ENCODE results near the gene DEK.

The DEK gene

GRCh38 chr6:18186033-18186432 lies 78.3 kb downstream of the DEK start:
- peak in 1 of 2 experiments; percentile 2 for DNase-seq (ENCODE audit: low read depth in 1 of 2, low spot score in 1 of 2)
- Histone ChIP-seq H3K27ac (replicated peaks) (peak overlapping the region; percentile 39), H3K27me3 (ENCODE audit: insufficient read depth, poor library complexity, severe bottlenecking) (no peaks in the 10 kb centered on the region), H3K4me3 (replicated peaks; ENCODE audit: insufficient read depth, low read length) (no peak overlapping the region)
- no peak for TF ChIP-seq GABPA (IDR thresholded peaks at IDR 0.05; ENCODE audit: low read depth)
- TF ChIP-seq, protein P1, sequence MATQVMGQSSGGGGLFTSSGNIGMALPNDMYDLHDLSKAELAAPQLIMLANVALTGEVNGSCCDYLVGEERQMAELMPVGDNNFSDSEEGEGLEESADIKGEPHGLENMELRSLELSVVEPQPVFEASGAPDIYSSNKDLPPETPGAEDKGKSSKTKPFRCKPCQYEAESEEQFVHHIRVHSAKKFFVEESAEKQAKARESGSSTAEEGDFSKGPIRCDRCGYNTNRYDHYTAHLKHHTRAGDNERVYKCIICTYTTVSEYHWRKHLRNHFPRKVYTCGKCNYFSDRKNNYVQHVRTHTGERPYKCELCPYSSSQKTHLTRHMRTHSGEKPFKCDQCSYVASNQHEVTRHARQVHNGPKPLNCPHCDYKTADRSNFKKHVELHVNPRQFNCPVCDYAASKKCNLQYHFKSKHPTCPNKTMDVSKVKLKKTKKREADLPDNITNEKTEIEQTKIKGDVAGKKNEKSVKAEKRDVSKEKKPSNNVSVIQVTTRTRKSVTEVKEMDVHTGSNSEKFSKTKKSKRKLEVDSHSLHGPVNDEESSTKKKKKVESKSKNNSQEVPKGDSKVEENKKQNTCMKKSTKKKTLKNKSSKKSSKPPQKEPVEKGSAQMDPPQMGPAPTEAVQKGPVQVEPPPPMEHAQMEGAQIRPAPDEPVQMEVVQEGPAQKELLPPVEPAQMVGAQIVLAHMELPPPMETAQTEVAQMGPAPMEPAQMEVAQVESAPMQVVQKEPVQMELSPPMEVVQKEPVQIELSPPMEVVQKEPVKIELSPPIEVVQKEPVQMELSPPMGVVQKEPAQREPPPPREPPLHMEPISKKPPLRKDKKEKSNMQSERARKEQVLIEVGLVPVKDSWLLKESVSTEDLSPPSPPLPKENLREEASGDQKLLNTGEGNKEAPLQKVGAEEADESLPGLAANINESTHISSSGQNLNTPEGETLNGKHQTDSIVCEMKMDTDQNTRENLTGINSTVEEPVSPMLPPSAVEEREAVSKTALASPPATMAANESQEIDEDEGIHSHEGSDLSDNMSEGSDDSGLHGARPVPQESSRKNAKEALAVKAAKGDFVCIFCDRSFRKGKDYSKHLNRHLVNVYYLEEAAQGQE (IDR thresholded peaks at IDR 0.05; ENCODE audit: insufficient replicate concordance, low read depth), result no peak
- no peak for TF ChIP-seq POLR2AphosphoS5 (IDR thresholded peaks at IDR 0.05; ENCODE audit: low read depth)
- TF ChIP-seq, protein P2, sequence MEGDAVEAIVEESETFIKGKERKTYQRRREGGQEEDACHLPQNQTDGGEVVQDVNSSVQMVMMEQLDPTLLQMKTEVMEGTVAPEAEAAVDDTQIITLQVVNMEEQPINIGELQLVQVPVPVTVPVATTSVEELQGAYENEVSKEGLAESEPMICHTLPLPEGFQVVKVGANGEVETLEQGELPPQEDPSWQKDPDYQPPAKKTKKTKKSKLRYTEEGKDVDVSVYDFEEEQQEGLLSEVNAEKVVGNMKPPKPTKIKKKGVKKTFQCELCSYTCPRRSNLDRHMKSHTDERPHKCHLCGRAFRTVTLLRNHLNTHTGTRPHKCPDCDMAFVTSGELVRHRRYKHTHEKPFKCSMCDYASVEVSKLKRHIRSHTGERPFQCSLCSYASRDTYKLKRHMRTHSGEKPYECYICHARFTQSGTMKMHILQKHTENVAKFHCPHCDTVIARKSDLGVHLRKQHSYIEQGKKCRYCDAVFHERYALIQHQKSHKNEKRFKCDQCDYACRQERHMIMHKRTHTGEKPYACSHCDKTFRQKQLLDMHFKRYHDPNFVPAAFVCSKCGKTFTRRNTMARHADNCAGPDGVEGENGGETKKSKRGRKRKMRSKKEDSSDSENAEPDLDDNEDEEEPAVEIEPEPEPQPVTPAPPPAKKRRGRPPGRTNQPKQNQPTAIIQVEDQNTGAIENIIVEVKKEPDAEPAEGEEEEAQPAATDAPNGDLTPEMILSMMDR (IDR thresholded peaks at IDR 0.05; ENCODE audit: insufficient read depth, low read length), result no peak

DNA sequence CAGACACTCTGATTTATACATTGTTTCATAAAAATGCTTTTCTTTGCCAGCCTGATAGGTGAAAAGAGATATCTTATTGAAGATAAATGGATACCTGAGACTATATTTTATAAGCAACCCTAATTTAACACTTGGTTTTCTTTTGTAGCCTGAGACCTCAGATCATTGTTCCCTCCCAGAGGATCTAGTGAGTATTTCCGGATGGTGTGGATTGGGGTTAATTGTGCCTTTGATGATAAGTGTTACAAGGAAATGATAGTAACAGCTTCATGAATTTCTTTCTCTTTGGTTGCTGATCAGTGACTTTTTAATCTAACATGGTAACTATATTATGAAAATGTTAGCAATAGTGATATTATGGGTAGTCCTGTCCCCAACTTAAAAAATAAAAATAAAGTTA lies 78.7 kb downstream of the DEK start:
- TF ChIP-seq, protein P1 (IDR thresholded peaks at IDR 0.05; ENCODE audit: insufficient replicate concordance, low read depth), result no peak
- TF ChIP-seq SPI1 (IDR thresholded peaks at IDR 0.05; ENCODE audit: borderline replicate concordance, low read depth) (no peak), POLR2AphosphoS5 (IDR thresholded peaks at IDR 0.05; ENCODE audit: low read depth) (no peak), GABPA (IDR thresholded peaks at IDR 0.05; ENCODE audit: low read depth) (no peak)
- TF ChIP-seq, protein P2 (IDR thresholded peaks at IDR 0.05; ENCODE audit: insufficient read depth, low read length), result no peak
- no peak for DNase-seq (ENCODE audit: low read depth in 1 of 2, low spot score in 1 of 2)
- no peak overlapping the region; the same call in 1 of the 2 replicates for H3K27ac ChIP-seq (replicated peaks)
- no peaks in the 10 kb centered on the region for H3K27me3 ChIP-seq (ENCODE audit: insufficient read depth, poor library complexity, severe bottlenecking)
- no peak overlapping the region for H3K4me3 ChIP-seq (replicated peaks; ENCODE audit: insufficient read depth, low read length)

GRCh38 chr6:18183766-18184165 lies 80.6 kb downstream of the DEK start:
- TF ChIP-seq GABPA (IDR thresholded peaks at IDR 0.05; ENCODE audit: low read depth), result no peak
- TF ChIP-seq, protein P2 (IDR thresholded peaks at IDR 0.05; ENCODE audit: insufficient read depth, low read length), result no peak
- TF ChIP-seq POLR2AphosphoS5 (IDR thresholded peaks at IDR 0.05; ENCODE audit: low read depth), result no peak
- no peak for TF ChIP-seq SPI1 (IDR thresholded peaks at IDR 0.05; ENCODE audit: borderline replicate concordance, low read depth)
- TF ChIP-seq, protein P1 (IDR thresholded peaks at IDR 0.05; ENCODE audit: insufficient replicate concordance, low read depth), result no peak
- H3K27ac ChIP-seq (replicated peaks), result no peak overlapping the region
- no peaks in the 10 kb centered on the region for H3K27me3 ChIP-seq (ENCODE audit: insufficient read depth, poor library complexity, severe bottlenecking)
- H3K4me3 ChIP-seq (replicated peaks; ENCODE audit: insufficient read depth, low read length), result no peak overlapping the region
- DNase-seq (ENCODE audit: low read depth in 1 of 2, low spot score in 1 of 2), result no peak
